A204.1 (cell line): ENCODE results near the gene FAHD2B.
"Not testable (repeated sequence)": the region's sequence is repeated elsewhere in the genome, so short reads cannot be mapped to it uniquely, and the experiment has no call there.

Experiments
- FAIRE-seq: peaks from 2 replicates; lab custom pipeline; 2012; peaks lifted over from hg19 to GRCh38; lab: Jason Lieb, UNC

FAHD2B gene

GRCh38 chr2:97094772-97095611 lies at the start of gene FAHD2B:
FAHD2B (minus strand) TSS chr2:97094882; CDS start chr2:97091706, 3,176 bp downstream.
- FAIRE-seq: not testable (repeated sequence)

- FAIRE-seq: not testable (repeated sequence)
These were observed 49.3 kb upstream of the FAHD2B start for GRCh38 chr2:97144016-97144415.

- FAIRE-seq: not testable (repeated sequence)
These were observed 34.4 kb upstream of the FAHD2B start for GRCh38 chr2:97129090-97129489.

- FAIRE-seq: not testable (repeated sequence)
These were observed 19.2 kb upstream of the FAHD2B start for GRCh38 chr2:97113882-97114255.

GRCh38 chr2:97113050-97113881 lies 18.6 kb upstream of the FAHD2B start, which contains the start of gene ANKRD36:
ANKRD36 (plus strand) TSS chr2:97113153; CDS start chr2:97113740, 587 bp downstream.
- FAIRE-seq: not testable (repeated sequence)

GRCh38 chr2:97112320-97113049 lies 17.8 kb upstream of the FAHD2B start:
- peak; percentile 97 for FAIRE-seq

GRCh38 chr2:97111246-97111645 lies 16.6 kb upstream of the FAHD2B start:
- FAIRE-seq: not testable (repeated sequence)

- FAIRE-seq: not testable (repeated sequence)
These were observed 12.2 kb upstream of the FAHD2B start for GRCh38 chr2:97106878-97107277.

GRCh38 chr2:97098786-97099372 lies 4.2 kb upstream of the FAHD2B start:
- FAIRE-seq: not testable (repeated sequence)

- FAIRE-seq: no peak
These were observed 979 bp upstream of the FAHD2B start for GRCh38 chr2:97095661-97096060.

- not testable (repeated sequence) for FAIRE-seq
These were observed 505 bp downstream of the FAHD2B start for GRCh38 chr2:97093983-97094771.

GRCh38 chr2:97092946-97093345 lies 1.7 kb downstream of the FAHD2B start:
- not testable (repeated sequence) for FAIRE-seq

GRCh38 chr2:97088706-97089105 lies 6.0 kb downstream of the FAHD2B start:
- FAIRE-seq: not testable (repeated sequence)

GRCh38 chr2:97085093-97085492 lies 9.6 kb downstream of the FAHD2B start:
- FAIRE-seq: not testable (repeated sequence)

GRCh38 chr2:97083516-97083915 lies 11.2 kb downstream of the FAHD2B start:
- FAIRE-seq: not testable (repeated sequence)

- FAIRE-seq: not testable (repeated sequence)
These were observed 12.5 kb downstream of the FAHD2B start for GRCh38 chr2:97082206-97082605.

- not testable (repeated sequence) for FAIRE-seq
These were observed 13.8 kb downstream of the FAHD2B start for GRCh38 chr2:97080855-97081254.

- not testable (repeated sequence) for FAIRE-seq
These were observed 17.5 kb downstream of the FAHD2B start for GRCh38 chr2:97077213-97077612.

GRCh38 chr2:97070915-97071314 lies 23.8 kb downstream of the FAHD2B start:
- not testable (repeated sequence) for FAIRE-seq

- FAIRE-seq: not testable (repeated sequence)
These were observed 26.0 kb downstream of the FAHD2B start for GRCh38 chr2:97068722-97069121.

- no peak for FAIRE-seq
These were observed 26.6 kb downstream of the FAHD2B start for GRCh38 chr2:97068074-97068473.
